IPS-11a (cell line): ENCODE data around the gene POU2F1.

Experiments used
- H3K4me3 ChIP-seq: one replicate; pipeline ENCODE4 v1.5.1; 2013; ENCODE audit warnings: low read depth, low read length, control low read depth

POU2F1 gene

DNA sequence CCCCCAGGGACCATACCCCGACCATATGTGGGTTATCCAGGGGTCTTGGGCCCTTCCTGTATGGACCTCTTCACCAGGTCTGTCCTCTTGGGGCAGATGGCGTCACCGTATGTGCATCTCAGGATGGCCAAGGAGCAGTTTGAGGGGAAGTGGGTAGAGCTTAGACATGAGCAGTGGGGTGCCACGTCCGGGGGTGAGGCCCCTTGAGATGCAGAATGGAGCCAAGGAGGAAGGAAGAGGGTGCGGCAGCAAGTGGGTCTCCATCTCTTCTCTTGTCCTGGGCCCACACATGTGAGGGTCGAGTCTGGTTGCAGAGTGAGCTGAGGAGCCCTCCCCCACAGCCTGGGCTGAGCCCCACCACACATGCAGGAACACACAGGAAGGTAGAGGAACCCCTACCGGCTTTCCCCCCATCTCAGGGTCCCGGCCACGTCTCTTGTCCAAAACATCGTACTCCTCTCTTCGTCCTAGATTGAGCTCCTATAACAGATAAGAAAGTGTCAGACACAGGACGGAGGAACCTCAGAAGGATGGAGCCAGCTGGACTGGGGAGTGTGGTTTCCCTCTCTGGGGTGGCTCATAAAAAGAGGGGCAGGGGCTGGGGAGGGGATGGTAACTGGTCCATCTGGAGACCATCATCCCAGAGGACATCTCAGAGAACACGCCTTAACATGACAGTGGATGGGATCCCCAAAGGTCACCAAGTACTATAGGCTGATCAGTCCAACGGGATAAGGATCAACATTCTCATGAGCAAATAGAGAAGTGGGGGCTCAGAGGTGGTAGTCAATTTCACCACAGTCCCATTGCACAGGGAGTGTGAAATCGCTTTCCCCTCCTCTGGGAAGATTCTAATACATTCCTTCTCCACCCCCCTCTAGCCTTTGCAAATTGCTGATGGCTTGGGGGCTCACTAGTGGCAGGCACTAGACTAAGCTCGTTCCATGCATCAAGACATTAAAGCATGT lies 217.8 kb downstream of the POU2F1 start:
- H3K4me3 ChIP-seq, result no peak overlapping the region

DNA sequence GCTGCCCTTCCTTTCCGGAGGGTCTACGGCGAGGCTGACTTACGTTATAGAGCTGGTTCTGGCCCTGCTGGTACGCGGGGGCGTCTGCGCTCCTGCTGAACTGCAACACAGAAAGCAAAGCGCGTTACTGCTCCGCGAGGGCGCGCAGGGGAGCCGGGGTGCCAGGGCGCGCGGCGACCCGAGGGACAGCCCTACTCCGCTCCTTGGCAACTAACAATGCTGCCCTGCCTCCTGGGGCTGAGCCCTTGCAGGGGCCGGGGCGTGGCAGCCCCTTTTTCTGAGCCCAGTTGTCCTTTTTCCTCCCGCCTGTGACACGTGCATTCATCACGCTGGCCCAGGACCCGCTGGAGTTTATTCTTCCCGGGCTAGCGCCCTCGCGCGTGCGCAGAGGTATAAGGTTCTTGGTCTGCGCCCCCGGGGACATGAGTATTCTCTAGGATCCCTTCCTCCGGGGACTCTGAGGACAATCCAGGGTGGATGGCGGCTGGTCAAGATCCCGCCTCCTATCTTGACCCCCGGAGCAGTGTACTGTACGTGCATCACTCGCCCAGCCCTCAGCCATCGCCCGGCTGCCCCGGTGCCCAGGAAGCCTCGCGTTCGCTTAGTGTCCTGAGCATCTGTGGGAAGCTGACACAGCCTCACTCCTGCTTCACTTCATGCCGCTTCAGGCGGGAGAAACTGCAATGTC lies 218.8 kb downstream of the POU2F1 start:
- peak overlapping the region; percentile 48 for H3K4me3 ChIP-seq

DNA sequence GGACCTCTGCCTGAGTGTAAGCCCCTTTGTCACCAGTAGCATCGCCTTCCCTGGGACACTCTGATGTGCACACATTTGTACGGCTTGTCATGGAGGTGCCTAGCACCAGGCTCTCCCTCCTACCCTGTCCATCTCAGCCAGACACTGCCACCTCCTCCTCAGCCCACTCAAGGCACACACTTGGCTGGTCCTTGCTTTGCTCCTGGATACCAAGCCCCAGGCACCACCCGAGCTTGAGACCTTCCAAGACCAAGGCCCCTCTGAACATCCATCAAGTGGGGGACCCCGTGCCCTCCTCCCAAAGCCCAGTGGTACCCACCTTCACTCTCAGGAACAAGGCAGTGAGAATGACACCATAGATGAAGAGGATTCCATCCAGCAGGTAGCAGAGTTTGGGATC lies 219.7 kb downstream of the POU2F1 start:
- H3K4me3 ChIP-seq, result no peak overlapping the region

DNA sequence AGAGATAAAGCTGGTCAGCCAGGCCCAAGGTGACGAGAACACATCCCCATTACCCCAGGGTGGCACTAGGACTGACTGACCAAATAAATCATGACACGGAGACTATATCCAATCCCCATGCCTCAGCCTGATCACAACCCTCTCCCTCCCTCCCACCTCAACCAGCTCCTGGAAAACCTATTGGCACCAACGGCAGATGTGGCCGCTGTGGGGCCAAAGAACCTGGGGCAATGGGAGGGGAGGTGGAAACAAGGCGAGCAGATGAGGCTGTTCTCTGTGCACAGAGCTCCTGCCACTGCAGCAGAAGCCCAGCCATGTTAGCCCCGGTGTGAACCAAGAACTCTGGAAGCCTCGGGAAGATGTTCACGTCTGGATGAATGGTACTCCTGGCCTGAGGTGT lies 220.1 kb downstream of the POU2F1 start:
- H3K4me3 ChIP-seq, result no peak overlapping the region

DNA sequence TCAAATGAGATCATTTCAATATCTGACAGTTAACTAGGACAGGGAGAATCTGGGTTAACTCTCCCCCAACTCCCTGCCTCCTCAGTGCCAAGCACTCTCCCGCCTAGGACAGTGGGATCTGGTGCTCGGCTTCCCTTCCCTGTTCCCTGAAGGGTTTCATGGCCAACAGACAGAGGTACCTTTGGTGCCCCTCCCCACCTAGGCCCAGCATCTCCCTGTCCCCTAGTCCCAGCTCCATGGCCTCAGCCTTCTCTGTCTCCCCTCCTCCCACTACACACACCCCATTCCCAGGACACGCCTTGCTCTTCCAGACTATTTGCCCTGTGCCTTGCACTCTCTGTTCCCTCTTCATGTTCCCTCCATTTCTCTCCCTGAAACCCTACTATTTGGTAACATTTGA lies 220.5 kb downstream of the POU2F1 start:
- no peak overlapping the region for H3K4me3 ChIP-seq

DNA sequence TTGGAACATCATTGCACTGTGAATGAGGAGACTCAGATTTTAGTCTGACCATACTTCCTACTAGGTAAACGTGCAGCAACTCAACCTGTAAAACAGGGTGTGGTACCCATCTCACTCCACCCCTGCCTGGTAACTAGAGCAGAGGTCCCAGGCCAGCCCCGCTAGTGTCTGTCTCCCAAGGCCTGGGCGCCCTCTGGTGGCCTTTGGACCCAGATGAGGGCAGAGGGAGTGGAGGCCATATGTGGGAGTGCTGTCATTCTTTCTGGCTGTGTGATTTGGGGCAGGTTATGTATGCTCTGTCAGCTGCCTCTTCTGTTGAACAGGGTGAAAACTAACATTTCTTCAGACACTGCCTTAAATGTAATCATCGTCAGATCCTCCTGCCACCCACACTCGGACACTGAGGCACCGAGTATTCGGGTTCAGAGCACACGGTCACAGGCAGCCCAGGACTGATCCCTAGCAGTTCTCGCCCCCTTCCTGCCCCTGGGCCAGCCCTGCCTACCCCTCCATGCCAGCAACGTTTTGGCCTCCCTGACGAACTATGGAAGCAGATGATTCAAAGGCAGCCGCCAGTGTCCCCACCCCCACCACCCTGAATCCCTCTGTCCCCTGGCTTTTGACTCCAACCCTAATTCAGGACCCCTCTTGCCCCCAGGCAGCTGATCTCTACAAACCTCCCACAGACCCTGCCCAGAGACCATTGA lies 221.6 kb downstream of the POU2F1 start:
- H3K4me3 ChIP-seq, result no peak overlapping the region

DNA sequence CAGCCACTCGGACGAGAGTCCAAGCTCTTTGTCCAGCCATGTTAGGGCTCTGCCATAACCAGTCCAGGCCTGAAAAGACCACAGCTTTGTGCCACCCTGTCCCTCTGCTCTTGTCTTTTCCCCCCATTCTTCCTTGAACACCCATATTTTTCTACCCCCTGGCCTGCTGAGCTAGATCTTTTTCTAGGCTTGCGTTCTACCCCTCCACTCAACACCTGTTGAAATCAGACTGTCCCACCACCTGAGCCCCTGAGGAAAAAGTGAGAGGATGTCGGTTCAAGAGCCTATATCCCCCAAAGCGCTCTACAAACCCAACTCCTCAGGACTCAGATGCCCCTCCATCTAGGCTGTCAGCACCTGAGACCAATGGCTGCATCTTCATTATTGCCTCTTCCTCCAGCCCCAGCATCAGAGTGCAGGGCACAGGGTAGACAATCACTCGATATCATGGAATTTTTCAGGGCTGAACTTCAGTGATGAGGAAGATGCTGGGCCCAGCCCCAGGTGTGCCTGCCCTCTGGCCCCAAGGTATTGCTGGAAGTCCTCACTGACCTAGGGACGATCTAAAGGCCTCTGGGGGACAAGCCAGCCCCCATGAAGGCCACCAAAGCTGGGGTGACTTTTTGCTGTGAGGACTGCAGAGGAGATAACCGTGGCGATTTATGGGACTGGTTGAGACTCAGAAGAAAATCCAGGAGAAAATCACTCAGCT lies 222.3 kb downstream of the POU2F1 start:
- H3K4me3 ChIP-seq, result no peak overlapping the region

DNA sequence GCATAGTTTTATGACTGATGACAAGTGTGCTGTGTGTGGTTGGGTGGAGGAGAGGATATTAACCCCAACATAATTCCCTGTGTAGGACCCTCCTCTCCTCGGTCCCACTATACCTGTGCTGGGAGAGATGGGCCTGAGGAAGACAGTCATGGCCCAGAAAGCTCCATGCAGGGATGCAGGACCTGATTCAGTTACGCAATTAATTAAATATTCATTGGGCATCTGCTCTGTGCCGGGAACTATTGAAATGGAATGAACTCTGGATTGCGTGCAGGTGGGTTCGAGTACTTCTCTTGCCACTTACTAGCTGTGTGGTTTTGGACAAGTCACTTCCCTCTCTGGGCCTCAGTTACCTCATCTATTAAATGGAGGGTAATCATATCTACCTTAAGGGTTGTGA lies 223.1 kb downstream of the POU2F1 start:
- no peak overlapping the region for H3K4me3 ChIP-seq

DNA sequence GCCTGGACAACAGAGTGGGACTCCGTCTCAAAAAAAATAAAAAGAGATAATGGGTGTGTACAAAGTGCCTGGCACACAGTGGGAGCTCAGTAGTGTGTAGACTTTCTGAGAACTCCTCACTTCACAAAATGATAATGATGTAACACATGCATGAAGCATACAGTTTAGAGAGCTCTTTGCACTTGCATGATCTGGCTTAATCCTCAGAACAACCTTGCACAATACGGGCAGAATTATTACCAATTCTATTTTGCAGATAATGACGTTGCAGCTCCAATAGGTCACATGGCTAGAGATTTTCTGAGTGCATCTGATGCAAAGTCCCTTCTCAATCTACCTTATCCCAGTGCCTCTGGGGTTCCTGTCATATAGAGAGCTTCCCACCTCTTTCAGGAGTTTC lies 226.3 kb downstream of the POU2F1 start:
- H3K4me3 ChIP-seq, result no peak overlapping the region

DNA sequence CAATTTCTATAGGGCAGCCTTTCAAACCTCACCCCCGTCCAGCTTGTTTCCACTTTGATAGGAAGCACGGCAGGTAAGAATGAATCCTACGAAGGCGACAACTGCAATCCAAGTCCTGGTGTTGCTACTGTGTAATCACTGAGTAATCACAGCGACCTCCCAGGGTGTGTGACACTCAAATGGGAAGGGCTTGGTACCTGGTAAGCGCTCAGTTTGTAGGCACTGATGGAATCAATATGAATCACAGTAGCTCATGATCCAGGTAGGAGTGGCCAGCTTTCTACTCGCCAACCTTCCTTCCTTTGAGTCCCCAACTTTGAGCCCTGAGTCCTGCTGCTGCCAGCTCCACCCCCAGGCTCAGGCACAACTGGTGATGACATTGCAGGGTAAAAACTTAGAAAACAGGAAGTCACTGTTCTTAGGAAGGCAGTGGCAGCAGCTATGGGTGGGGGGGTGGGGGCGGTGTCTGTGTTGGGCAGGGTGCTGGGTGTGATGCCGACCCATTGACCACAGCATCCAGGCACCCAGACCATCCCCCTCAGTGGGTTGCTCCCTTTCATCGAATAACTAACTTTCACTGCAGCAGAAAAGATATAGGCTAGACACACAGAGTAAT lies 226.9 kb downstream of the POU2F1 start:
- no peak overlapping the region for H3K4me3 ChIP-seq

DNA sequence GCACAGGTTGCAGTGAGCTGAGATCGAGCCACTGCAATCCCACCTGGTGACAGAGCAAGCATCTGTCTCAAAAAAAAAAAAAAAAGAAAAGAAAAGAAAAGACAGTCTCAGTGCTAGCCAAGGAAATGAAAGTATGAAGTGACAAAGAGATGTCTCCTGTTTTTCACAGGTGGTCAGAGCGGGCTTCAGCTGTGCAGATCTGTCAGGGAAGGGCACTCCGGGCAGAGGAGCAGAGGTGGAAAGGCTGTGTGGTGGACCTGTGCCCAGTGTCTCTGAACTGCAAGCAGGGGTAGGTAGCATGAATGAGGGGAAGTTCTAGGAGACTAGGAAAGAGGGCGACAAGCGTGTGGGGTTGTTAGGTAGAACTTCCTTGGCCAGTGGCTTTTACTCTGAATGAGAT lies 230.2 kb downstream of the POU2F1 start:
- H3K4me3 ChIP-seq, result no peak overlapping the region

DNA sequence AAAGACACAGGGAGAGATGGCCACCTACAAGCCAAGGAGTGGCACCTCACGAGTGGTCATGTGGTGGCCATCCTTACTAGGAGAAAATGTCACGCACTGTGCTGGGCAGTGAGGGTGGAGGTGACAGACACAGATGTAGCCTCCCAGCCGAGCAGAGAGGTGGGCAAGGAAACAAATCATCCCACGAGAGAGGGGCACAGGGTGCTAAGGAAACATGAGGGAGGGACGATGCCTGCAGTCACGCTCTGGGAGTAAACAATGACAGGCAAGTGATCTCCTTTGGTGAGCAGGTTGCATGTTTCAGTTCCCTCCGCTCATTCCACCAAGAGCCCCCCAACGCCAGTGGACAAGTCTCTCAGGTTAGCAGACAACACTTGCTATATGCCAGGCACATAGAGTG lies 231.8 kb downstream of the POU2F1 start:
- H3K4me3 ChIP-seq, result no peak overlapping the region

DNA sequence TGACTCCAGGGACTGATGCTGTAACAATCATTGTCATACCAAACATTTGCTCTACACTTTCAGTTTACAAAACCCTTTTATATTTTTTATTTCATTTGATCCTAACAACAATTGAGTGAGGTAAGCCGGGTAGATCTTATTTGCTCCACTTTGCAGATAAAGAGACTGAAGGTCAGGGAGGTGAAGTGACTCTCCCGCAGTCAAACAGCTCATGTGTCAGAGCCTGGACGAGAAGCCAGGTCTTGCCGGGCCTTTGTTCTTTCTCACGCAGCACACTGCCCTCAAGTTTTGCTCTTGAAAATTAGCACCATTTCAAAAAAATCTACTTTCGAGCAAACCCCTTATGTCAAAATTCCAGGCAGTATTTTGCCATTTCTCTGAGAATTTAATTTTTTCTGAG lies 232.4 kb downstream of the POU2F1 start:
- H3K4me3 ChIP-seq, result no peak overlapping the region

DNA sequence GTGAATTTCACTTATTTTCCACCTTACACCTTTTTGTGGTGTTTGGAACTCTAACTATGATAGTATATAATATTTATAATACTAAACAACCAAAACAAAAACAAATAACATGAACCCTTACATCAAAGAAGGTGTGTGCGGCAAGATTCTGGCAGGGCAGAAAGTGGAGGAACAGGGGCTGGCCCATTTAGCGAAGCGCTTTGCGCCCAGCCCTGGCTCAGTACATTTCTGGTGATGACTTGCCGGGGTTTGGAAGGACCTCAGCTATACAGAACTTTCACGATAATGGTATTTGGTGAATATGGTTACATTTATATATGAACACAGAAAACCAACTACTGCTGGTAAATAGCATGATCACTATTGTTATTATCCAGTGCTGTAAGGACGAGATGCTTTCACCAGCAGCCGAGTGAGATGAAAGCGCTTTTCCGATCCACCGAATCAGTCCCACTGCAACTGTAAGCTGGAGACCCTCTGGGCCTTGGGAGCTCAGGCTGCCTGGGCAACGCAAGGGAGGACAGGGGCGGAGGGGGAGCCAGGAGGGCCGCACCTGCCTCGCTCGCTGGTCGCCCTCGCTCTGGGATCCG lies 233.7 kb downstream of the POU2F1 start:
- H3K4me3 ChIP-seq, result peak overlapping the region; percentile 60

DNA sequence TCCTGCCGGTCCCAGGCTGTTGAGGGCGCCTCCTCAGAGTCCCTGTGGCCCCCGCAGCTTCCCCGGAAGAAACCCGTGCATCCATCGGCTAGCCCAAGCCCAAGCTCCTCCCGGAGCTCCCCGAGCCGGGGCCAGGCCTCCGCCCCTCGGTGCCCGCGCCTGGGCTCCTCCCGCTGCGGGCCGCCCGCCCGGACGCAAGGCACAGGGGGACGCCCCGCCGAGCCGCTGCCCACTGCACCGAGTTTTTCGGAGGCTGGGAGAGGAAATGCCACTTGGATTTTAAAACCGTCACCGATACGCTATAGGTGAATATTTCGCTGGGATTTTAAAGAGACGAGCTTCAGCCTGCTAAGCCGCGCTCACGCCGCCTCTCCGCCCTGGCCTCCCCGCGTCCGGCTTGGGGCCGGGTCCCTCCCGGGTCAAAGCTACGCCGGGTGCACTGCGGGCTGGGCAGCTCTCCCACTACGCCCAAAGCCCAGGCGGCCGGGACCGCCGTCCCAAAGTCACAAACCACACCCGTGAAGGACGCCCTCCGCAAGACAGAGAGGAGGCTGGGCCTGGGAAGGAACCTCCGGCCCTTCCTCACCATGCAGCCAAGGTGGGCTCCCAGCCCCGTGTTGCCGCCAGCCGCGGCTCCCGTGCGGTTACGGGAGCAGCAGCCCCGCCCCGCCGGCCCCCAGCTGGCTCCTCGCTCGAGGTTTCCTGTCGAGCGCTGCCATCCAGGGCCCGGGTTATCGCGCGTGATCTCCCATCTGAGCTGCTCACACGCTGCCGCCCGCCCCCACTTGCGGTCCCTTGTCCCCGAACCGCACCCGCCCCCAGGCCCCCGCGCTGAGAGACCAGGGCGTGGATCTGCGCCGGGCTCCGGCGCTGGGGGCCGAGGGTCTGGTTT lies 234.5 kb downstream of the POU2F1 start:
- H3K4me3 ChIP-seq, result peak overlapping the region; percentile 60

DNA sequence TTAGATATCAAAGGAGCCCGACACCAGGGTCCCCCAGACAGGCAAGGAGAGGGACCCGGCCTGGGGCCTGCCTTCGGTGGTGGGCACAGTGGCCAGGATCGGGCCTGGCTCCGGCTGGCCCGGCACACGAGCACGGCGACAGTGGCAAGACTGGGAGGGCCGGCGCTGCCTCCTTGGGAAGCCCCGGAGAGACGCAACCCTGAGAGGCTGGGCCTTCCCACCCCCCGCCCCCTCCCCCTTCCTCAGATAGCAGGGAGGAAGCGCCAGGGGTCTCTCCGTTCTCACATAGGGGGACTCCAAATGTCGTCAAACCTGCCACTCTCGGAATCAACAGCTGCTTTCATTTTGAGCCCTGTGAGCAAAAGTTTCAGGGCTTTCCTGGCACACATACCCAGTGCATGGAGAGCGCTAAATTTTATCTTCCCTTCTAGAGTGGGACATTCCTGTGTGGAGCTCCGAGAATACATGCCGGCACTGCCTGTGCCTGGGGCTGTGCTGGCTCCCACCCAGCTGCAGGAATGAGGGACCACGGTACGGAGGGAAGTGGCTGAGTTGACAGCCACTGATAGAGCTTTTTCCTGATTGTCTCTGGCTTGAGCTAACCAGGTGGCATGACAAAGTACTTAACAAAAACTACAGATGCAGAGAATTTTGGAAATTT lies 235.2 kb downstream of the POU2F1 start:
- H3K4me3 ChIP-seq, result no peak overlapping the region

DNA sequence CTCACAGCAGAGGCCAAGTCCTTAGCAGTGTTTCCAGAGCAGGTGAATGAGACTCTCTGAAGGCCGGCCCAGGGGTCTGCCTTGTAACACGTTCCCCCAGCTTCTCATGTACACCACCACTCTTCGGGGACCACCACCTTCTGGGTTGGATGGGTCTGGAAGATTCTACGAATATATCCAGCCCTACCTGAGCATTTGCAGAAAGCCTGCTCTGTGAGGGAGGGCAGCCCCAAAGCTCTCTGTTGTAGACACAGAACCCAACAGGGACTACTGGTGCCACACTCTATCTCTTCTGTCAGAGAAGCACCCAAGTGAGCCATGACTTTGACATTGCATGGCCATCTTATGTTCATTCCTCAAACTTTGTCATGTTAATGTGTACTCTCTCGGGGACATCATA lies 235.8 kb downstream of the POU2F1 start:
- H3K4me3 ChIP-seq, result no peak overlapping the region

DNA sequence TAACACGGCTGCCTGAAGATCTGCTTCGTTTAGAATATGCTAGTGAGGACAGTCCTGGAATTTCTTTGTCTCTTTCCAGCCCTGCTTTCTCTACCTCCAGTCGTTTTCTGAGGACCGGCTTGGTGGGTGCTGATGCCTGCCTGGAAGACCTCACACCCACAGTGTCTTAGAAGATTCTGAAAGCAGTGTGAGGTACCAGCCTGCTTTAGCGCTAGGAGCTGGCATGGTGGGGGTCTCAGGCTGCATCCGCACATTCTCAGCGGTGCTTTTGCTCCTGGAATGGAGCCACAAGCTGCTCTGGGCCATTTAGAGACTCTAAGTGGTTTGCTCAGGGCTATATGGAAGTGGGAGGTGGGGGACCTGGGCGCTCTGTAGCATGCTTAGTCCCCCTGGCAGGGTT lies 236.2 kb downstream of the POU2F1 start:
- no peak overlapping the region for H3K4me3 ChIP-seq
